Adrenal gland (tissue), 5 donors: ENCODE results near the gene NFATC3.

Experiments
- POLR2A ChIP-seq, 2 donors: fragments of 450-650 bp; IDR thresholded peaks; one replicate each; pipeline ENCODE4 v1.6.1; 2017; ENCODE audit warnings: antibody characterized with exemption in 2 of 2, mild to moderate bottlenecking in 2 of 2, moderate library complexity in 1 of 2
- TF ChIP-seq, protein P1 (sequence below), 6 experiments: fragments of 450-650 bp in 4 of 6; fragments of 200-600 bp in 2 of 6; sonication (generic) in 1 of 6; IDR thresholded peaks; 1 replicate in 5 of 6; 2 replicates in 1 of 6; pipeline versions ENCODE4 v1.5.1 to v1.8.0; 2016 to 2021; ENCODE audit warnings: antibody characterized with exemption in 6 of 6, mild to moderate bottlenecking in 2 of 6, moderate library complexity in 1 of 6
- donor health status: DM: no; HTN: no; CAD: no.

DNA sequence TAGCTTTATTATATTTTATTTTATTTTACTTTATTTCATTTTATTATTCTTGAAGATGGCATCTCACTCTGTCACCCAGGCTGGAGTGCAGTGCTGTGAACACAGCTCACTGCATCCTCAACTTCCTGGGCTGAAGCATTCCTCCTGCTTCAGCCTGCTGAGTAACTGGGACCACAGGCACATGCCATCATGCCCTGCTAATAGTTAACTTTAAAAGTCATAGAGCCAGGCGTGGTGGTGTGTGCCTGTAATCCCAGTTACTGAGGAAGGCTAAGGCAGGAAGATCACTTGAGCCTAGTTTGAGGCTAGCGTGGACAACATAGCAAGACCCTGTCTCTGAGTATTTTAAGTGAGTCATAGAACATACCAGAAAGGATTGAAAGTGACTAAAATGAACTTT lies 112.1 kb downstream of the NFATC3 start:
- TF ChIP-seq, protein P1, sequence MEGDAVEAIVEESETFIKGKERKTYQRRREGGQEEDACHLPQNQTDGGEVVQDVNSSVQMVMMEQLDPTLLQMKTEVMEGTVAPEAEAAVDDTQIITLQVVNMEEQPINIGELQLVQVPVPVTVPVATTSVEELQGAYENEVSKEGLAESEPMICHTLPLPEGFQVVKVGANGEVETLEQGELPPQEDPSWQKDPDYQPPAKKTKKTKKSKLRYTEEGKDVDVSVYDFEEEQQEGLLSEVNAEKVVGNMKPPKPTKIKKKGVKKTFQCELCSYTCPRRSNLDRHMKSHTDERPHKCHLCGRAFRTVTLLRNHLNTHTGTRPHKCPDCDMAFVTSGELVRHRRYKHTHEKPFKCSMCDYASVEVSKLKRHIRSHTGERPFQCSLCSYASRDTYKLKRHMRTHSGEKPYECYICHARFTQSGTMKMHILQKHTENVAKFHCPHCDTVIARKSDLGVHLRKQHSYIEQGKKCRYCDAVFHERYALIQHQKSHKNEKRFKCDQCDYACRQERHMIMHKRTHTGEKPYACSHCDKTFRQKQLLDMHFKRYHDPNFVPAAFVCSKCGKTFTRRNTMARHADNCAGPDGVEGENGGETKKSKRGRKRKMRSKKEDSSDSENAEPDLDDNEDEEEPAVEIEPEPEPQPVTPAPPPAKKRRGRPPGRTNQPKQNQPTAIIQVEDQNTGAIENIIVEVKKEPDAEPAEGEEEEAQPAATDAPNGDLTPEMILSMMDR (IDR thresholded peaks at IDR 0.05): no peak
- TF ChIP-seq POLR2A (IDR thresholded peaks at IDR 0.05): no peak
